Raji (cell line): ENCODE results near the gene MDH1B.

Experiments
- POLR2A ChIP-seq: IDR thresholded peaks from 2 replicates; pipeline ENCODE4 v1.6.1; 2011; ENCODE audit warnings: low read depth, low read length, control low read depth; ENCODE audit not compliant: insufficient read depth

Gene MDH1B

GRCh38 chr2:206708286-206708685 lies 56.8 kb downstream of the MDH1B start:
- TF ChIP-seq POLR2A: no peak

- no peak for TF ChIP-seq POLR2A
Measured at GRCh38 chr2:206707164-206707701, 57.9 kb downstream of the MDH1B start.

GRCh38 chr2:206701952-206702605 lies 63.0 kb downstream of the MDH1B start:
- no peak for TF ChIP-seq POLR2A

GRCh38 chr2:206700156-206700555 lies 65.0 kb downstream of the MDH1B start:
- no peak for TF ChIP-seq POLR2A

GRCh38 chr2:206698811-206699210 lies 66.3 kb downstream of the MDH1B start:
- TF ChIP-seq POLR2A: no peak

GRCh38 chr2:206696910-206697309 lies 68.2 kb downstream of the MDH1B start:
- TF ChIP-seq POLR2A: no peak

- TF ChIP-seq POLR2A: no peak
Measured at GRCh38 chr2:206693399-206694137, 71.6 kb downstream of the MDH1B start.

GRCh38 chr2:206692971-206693370 lies 72.2 kb downstream of the MDH1B start:
- TF ChIP-seq POLR2A: no peak

GRCh38 chr2:206688990-206689389 lies 76.1 kb downstream of the MDH1B start:
- no peak for TF ChIP-seq POLR2A

GRCh38 chr2:206688453-206688852 lies 76.7 kb downstream of the MDH1B start:
- no peak for TF ChIP-seq POLR2A
